HG03066 (cell line): Measurements from ENCODE around the gene VSIR.

Experiments used
- ATAC-seq: cut with Tn5 transposase; IDR thresholded peaks from one replicate; pipeline ENCODE4 v1.9.1; 2021; ENCODE audit warnings: low read depth; ENCODE audit not compliant: unreplicated experiment

Gene VSIR

GRCh38 chr10:71773221-71773971, at the start of gene VSIR:
Gene VSIR (minus strand): TSS chr10:71773520. CDS start chr10:71773439, 81 bp downstream.
- ATAC-seq = peak; percentile 47

DNA sequence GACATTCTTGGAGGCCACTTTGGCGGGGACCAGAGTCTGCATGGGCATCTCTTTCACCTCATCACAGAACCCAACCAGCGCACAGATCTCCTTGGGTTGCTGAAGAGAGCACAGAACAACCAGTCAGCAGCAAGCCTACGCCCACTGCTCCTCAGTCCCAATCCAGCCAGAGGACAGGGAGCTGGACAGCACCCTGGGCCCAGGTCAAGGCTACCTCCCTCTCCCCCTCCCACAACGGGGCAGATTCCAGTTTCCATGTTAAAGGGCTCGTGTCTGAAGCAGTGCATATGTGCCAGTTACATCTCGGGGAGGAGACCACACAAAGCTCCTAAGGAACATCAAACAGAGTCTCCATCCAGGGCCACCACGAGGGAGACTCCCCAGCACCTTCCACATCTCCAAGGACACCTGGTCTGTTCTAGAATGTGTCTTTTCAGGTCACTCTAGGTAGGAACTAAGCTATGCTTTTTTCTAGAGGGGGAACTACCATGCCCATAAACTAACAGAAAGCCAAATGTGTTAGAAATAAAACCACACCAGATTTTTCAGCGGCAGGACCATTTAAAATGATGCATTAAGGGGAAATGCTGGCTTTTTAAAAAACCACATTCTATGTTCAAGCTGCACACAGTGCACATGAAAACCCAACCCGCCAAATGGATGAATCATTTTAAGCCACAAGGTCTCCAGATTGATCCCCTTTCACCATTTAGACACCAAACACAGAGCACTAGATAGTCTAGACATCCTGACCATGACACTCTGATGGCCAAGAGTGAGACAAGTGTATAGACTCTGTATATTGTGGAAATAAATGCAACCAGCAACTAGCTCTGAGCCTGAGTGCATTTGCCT, 48.8 kb upstream of the VSIR start:
- ATAC-seq = no peak

- no peak for ATAC-seq
These were observed 47.6 kb upstream of the VSIR start for GRCh38 chr10:71820966-71821365.

- no peak for ATAC-seq
These were observed 46.7 kb upstream of the VSIR start for GRCh38 chr10:71819985-71820384.

GRCh38 chr10:71819441-71819861, 46.1 kb upstream of the VSIR start:
- ATAC-seq = no peak

GRCh38 chr10:71818674-71819260, 45.4 kb upstream of the VSIR start:
- ATAC-seq = no peak

GRCh38 chr10:71817831-71818655, 44.7 kb upstream of the VSIR start:
- no peak for ATAC-seq

DNA sequence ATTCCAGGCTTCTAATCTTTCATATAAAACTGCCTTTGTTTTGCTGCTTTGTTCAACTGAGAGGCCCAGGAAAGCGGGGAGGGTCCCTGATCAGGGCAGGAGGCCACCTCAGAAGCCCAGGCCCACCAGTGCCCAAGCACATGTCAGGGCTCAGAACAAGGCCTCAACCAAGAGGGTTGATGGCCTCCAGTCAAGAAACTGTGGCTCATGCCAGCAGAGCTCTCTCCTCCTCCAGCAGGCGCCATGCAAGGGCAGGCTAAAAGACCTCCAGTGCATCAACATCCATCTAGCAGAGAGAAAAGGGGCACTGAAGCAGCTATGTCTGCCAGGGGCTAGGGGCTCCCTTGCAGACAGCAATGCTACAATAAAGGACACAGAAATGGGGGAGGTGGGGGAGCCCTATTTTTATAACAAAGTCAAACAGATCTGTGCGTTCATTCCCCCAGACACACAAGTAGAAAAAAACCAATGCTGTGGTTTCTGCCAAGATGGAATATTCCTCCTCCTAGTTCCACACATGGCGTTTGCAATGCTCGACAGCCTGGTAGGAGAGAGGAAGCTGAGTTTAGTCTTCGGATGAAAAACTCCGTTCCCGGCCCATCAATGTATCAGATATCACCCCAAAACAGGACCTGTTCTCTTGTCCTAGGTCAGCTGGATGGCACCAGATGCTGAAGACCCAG, 43.8 kb upstream of the VSIR start:
- no peak for ATAC-seq

DNA sequence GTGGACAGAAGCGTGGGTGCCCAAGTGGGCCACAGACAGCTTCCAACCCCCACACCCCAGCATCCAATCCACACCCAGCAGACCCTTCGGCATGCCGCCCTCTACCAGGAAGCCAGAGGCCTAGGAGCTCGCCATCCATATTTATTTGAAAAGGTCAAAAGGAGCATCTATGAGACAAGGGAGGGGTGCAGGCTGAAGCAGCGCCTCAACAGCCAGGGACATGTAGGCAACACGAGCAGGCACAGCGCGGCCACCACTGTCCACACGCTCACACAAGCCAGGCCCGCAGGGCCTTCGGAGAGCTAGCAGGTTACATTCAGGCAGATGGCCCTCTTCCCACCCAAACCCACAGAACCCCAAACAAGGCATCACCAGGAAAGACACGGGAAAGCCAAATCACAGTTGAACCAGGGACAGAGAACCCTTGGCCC, 43.1 kb upstream of the VSIR start:
- no peak for ATAC-seq

DNA sequence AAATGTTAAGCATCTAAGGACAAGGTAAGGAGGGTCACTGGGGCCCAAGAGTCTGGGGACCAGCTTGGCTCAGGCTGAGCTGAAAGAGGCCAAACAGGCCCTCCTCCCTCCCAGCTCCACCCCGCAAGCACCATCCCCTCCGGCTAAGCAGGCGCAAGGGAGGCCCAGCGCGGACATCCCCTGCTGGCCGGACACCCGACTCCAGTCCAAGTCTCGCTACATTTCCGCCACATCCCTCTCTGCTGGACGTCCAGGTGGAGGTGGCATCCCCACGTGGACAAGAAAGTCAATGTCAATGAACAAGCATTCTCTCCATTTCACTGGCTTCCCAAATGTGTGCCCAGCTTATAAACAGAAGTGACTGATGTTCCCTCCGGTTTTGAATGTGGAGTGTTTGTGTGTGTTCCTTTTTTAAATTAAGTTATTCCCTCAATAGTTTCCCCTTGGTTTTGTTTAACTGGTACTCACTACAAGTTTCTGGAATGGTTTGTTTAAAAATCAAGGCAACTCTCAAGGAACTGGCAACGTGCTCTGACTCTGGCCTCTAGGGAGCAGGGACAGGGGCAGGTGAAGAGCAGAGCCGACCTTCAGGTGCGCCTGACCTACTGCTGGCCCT, 42.3 kb upstream of the VSIR start:
- ATAC-seq = no peak

DNA sequence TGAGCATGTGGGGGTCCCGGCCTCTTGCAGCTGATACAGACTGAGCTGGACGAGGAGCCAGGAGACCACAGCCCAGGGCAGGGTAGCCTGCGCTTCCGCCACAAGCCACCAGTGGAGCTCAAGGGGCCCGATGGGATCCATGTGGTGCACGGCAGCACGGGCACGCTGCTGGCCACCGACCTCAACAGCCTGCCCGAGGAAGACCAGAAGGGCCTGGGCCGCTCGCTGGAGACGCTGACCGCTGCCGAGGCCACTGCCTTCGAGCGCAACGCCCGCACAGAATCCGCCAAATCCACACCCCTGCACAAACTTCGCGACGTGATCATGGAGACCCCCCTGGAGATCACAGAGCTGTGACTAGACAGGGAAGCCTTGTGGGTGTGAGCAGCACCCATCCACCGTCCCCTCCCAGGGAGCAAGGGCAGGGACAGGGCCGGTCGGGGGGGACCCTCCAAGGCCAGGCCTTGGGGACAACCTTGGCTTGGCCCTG, 41.6 kb upstream of the VSIR start:
- ATAC-seq = no peak

DNA sequence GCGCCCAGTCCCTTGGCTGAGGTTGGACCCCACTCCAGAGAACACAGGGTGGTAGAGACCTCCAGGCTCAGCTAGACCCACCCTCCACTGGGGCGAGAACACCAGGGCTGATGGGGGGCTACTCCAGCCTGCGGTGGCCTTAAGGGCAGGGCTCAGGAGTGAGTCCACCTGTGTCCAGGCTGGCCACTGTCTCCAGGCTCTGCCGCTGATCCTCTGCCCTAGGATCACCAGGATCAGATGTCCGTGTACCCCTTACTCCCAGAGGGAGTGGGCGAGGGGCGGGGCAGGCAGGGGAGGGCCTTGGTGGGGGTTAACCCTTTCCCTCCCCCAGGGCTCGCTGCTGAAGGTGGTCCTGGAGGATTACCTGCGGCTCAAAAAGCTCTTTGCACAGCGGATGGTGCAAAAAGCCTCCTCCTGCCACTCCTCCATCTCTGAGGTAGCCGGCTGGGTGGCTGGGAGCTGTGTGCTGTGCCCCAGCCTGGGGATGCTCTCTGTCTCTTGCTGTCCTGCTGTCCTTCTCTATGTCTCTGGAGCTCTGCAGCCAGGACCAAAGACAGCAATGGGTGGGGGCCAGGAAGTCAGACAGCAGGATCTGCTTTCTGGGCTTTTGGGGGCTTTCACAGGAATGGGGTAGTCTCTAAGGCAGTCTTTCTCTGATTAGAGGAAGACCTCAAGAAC, 39.7 kb upstream of the VSIR start:
- ATAC-seq = no peak

DNA sequence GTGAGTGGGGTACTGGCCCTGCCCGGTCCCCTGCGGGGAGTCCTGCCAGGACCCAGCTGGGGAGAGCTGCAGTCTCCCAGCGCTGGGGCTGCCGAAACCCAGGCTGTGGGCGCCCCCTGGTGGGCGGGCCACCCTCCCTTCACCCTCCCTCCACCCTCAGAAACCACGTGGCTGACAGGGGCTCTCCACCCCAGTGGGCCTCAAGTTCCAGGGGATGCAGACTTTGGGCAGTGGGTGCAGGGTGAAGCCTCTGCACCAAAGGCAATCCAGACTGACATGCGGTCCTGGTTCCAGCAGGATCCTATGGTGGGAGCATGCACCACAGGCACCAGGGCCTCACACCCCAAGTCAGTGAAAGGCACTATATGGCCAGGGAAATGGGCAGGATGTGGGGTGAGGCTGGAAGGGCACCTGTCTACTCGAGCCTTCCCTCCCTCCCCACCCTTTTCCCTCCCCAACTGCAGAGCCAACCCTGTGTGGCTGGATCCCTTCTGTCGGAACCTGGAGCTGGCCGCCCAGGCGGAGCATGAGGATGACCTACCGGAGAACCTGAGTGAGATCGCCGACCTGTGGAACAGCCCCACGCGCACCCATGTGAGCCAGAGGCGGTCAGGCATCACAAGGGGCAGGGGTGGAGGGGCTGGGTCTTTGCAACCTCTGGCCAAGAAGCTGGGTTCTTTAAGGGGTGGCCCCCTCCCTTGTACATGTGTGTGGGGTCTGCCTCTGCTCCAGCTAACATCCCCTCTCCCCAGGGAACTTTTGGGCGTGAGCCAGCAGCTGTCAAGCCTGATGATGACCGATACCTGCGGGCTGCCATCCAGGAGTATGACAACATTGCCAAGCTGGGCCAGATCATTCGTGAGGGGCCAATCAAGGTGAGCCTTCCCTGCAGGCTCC, 38.9 kb upstream of the VSIR start:
- ATAC-seq = no peak

GRCh38 chr10:71811351-71811750, 38.0 kb upstream of the VSIR start:
- ATAC-seq = no peak

DNA sequence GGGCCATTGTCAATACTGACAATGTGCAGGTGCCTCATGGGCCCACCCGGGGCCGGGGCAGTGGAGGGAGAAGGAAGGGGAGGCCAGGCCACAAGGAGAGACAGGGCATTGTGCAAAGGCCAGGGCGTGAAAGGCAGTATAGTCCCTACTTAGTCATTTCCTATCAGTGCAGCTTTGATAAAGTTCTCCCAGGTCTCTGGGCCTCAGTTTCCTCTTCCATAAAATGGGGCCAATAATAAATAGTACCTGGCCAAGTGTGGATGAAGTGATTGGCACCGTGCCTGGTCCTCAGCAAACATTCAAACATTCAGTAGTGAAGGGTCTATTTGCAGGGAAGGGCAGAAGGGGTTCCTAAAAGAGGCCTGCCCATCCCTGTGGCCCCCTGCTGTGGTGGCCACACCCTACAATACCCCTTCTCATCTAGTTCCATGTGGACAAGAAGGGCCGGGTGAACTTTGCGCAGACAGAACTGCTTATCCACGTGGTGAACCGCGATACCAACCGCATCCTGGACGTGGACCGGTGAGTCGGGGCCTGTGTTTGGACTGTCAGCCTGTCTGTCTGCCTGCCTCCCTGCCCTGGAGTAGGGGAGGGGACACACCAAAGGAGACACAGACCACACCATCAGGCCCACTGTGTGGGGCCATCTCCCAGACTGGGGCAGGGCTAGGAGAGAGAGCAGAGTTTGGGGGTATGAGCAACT, 36.9 kb upstream of the VSIR start:
- ATAC-seq = no peak

- no peak for ATAC-seq
These were observed 36.3 kb upstream of the VSIR start for GRCh38 chr10:71809628-71810027.
